Activated CD4-positive, alpha-beta T cell treated with anti-CD3 and anti-CD28 coated beads for 48 hours (primary cell): ENCODE results near the gene OR2T6.
"Not testable (repeated sequence)": the region's sequence is repeated elsewhere in the genome, so short reads cannot be mapped to it uniquely, and the experiment has no call there.

Experiments used
- DNase-seq: peaks from one replicate; pipeline ENCODE4 v3.0.0-alpha.2; 2020

Gene OR2T6

DNA sequence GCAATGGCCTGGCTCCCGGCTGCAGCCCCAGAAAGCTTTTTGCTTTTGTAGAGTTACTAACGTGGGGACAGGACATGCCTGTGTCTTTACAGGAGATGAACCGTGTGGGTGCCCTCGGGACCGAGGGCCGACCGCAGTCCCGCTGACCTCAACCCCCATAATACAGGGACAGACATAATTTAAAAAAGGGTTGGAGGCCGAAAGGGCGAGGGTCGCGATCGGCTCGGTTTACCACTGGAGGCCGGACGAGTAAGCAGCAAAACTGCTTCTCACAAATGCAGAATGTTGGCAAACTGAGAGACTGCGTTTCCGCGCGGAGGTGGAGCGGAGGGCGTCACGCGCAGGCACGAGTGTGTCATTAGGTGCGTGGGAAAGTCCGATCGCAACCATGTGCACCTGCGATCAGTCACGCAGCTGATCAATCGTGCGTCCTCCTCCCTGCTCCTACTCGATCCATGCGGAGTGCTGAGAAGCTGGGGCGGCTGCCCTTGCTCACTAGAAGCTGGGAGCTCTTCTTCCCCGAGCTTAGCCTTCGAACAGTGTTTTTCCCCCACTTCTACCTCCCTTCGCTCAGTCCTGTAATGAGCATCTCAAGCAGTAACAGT lies 58.4 kb downstream of the OR2T6 start:
- not testable (repeated sequence) for DNase-seq

DNA sequence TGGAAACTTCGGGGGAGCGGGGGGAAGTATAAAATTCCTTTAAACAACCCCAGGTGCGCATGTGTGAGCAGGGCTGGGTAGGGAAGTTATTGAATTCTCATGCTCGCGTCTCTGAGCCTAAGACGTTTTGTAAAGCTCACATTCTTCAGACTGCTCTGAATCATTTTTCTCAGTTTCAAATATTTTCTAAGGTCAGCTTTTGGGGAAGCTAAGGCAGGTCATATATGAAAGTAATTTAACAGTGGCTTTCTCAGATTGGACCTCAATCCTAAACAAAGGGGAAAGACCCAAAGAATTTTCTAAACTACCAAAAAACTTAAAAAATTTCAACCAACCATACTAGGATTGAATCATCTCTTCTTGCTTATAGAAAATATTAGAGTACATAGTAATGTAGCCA lies 59.4 kb downstream of the OR2T6 start:
- not testable (repeated sequence) for DNase-seq

DNA sequence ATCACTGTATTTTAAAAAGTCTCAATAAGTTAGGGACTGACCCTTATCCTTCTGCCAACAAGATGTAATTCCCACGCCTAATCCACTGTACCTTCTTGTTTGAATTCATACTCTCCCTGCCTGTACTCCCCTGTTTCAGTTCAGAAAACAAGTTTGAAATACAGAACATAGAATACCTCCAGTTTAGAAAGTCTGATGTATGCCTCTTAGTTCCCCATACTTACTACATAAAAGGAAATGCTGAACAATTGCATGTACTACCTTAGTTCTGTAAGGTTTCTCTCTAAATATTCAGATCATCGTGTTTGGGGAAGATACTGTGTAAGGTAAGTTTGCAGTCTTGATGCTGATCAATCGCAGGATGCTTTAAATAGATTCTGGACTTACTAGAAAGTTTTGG lies 60.8 kb downstream of the OR2T6 start:
- DNase-seq: not testable (repeated sequence)

GRCh38 chr1:248438668-248439067 lies 63.1 kb downstream of the OR2T6 start:
- not testable (repeated sequence) for DNase-seq

- not testable (repeated sequence) for DNase-seq
Observed at GRCh38 chr1:248439283-248439682, 63.7 kb downstream of the OR2T6 start.
